ENCODE data around the gene POMC. TPM values are rescaled to one million over a fixed set of nuclear protein-coding genes. Genes with fewer than 3 reads are reported as not detected.
"Not testable (repeated sequence)": the region's sequence is repeated elsewhere in the genome, so short reads cannot be mapped to it uniquely, and the experiment has no call there.

The POMC gene
- total and polyA plus RNA-seq, 5 donors from 2014 or later, result 3.8 to 9.6 (median 4.4) TPM

DNA sequence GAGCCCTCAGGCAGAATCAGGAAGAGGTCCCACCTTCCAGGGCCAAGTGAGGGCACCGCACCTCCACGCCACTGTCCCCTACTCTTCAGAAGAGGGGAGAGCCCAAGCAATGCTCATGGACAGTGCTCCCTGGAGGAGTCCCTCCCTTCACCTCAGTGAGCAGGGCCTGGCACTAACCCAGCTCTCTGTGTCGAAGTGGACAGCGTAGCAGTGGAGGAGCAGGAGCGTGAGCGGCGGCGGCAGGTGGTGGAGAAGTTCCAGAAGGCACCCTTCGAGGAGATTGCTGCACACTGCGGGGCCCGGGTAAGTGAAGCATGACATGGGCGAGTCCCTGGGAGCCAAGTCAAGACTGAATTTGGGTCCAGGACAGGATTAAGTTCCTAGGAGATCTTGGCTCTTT, 16.7 kb downstream of the POMC start:
- Mint-ChIP-seq H3K27ac (no peak overlapping the region), H3K4me1 (no peaks in the 10 kb centered on the region), H3K9me3 (no peaks in the 10 kb centered on the region), H3K36me3 (peaks cover 5% of the 10 kb centered on the region), H3K4me3 (no peak overlapping the region), H3K27me3 (peaks cover 4% of the 10 kb centered on the region)
- ATAC-seq (ENCODE audit: low read depth in 2 of 2) (no peak), DNase-seq (no peak)
- no peak overlapping the region for H3K4me3 ChIP-seq (ENCODE audit: low read depth, low read length)
- no peaks in the 10 kb centered on the region for H3K27me3 ChIP-seq (ENCODE audit: control insufficient read depth, insufficient read depth, low read length)
- H3K4me1 ChIP-seq (ENCODE audit: control insufficient read depth, insufficient read depth, low read length, poor library complexity, severe bottlenecking), result no peaks in the 10 kb centered on the region
- no peaks in the 10 kb centered on the region for H3K36me3 ChIP-seq (ENCODE audit: control insufficient read depth, insufficient read depth, low read length)
- H3K9me3 ChIP-seq (ENCODE audit: control insufficient read depth in 2 of 2, low read length in 2 of 2), result no peaks in the 10 kb centered on the region
- no peak overlapping the region for H3K27ac ChIP-seq (ENCODE audit: insufficient read depth, low read length, poor library complexity, severe bottlenecking)

DNA sequence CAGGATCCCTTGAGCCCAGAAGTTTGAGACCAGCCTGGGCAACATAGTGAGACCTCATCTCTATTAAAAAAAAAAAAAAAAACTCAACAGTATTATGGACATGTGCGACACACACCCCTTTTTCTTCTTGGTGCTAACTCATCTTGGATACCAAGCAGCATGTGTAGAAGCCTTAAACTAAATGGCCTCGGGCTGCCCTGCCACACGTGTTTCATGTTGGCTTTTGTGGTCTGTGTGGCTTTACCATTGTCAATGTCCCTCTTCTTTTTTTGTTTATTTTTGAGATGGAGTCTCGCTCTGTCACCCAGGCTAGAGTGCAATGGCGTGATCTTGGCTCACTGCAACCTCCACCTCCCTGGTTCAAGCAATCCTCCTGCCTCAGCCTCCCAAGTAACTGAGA, 17.4 kb downstream of the POMC start:
- H3K4me3 Mint-ChIP-seq; DNase-seq; H3K27me3 ChIP-seq (ENCODE audit: control insufficient read depth, insufficient read depth, low read length); H3K4me1 Mint-ChIP-seq; H3K27ac Mint-ChIP-seq; H3K36me3 ChIP-seq (ENCODE audit: control insufficient read depth, insufficient read depth, low read length); ATAC-seq (ENCODE audit: low read depth in 2 of 2); H3K4me3 ChIP-seq (ENCODE audit: low read depth, low read length); H3K27me3 Mint-ChIP-seq; H3K9me3 Mint-ChIP-seq; H3K27ac ChIP-seq (ENCODE audit: insufficient read depth, low read length, poor library complexity, severe bottlenecking); H3K4me1 ChIP-seq (ENCODE audit: control insufficient read depth, insufficient read depth, low read length, poor library complexity, severe bottlenecking); H3K9me3 ChIP-seq (ENCODE audit: control insufficient read depth in 2 of 2, low read length in 2 of 2); H3K36me3 Mint-ChIP-seq: not testable (repeated sequence)

DNA sequence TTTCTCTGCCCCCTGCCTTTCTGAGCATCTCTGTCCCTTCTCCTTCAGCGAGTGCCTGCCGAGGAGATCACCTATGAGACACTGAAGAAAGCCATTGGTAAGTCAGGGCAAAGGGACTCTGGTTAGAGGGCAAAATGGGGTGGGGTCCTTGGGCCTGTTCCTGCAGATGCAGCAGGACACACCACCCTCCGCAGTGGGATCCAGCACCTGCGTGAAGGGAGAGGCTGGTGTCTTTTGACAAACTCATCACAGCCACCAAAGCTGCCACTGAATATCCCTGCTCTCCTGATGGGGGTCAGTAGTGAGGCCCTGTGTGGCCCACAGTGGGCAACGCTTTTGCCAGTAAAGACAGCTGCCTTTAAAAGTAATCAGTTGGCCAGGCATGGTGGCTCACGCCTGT, 18.7 kb downstream of the POMC start:
- Histone ChIP-seq H3K4me3 (ENCODE audit: low read depth, low read length) (no peak overlapping the region), H3K36me3 (ENCODE audit: control insufficient read depth, insufficient read depth, low read length) (no peaks in the 10 kb centered on the region), H3K27ac (ENCODE audit: insufficient read depth, low read length, poor library complexity, severe bottlenecking) (no peak overlapping the region), H3K4me1 (ENCODE audit: control insufficient read depth, insufficient read depth, low read length, poor library complexity, severe bottlenecking) (no peaks in the 10 kb centered on the region), H3K9me3 (ENCODE audit: control insufficient read depth in 2 of 2, low read length in 2 of 2) (no peaks in the 10 kb centered on the region), H3K27me3 (ENCODE audit: control insufficient read depth, insufficient read depth, low read length) (no peaks in the 10 kb centered on the region)
- DNase-seq (no peak), ATAC-seq (ENCODE audit: low read depth in 2 of 2) (no peak)
- no peaks in the 10 kb centered on the region for H3K9me3 Mint-ChIP-seq
- H3K27me3 Mint-ChIP-seq, result peaks cover 7% of the 10 kb centered on the region
- peaks cover 0 to 3% (median 1%) of the 10 kb centered on the region in 4 donors for H3K4me1 Mint-ChIP-seq
- H3K27ac Mint-ChIP-seq, result no peak overlapping the region
- H3K36me3 Mint-ChIP-seq, result no peaks in the 10 kb centered on the region
- no peak overlapping the region for H3K4me3 Mint-ChIP-seq

DNA sequence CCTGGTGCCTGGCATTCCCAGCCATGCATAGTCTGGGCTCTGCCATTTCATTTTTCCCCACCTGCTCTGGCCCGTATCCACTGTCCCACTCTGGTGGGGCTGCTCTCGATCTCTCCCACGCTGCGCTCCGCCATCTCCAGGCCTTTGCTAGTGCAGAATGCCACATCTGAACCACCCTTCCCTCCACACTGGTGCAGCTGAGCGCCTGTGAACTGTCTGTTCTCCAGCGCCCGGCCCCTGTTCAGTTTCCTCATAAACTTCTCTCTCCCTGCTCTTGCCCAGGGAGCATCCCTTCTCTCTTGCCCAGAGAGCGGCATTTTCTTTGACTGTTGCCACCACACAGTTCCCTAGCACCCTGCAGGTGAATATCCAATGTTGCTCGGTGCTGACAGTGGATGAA, 21.5 kb downstream of the POMC start:
- H3K27me3 ChIP-seq (ENCODE audit: control insufficient read depth, insufficient read depth, low read length), result no peaks in the 10 kb centered on the region
- Mint-ChIP-seq H3K9me3 (no peaks in the 10 kb centered on the region), H3K4me3 (no peak overlapping the region), H3K36me3 (no peaks in the 10 kb centered on the region), H3K27ac (no peak overlapping the region), H3K4me1 (peaks cover 0 to 3% (median 1%) of the 10 kb centered on the region in 4 donors), H3K27me3 (peaks cover 12% of the 10 kb centered on the region)
- H3K9me3 ChIP-seq (ENCODE audit: control insufficient read depth in 2 of 2, low read length in 2 of 2), result no peaks in the 10 kb centered on the region
- no peaks in the 10 kb centered on the region for H3K4me1 ChIP-seq (ENCODE audit: control insufficient read depth, insufficient read depth, low read length, poor library complexity, severe bottlenecking)
- no peak overlapping the region for H3K4me3 ChIP-seq (ENCODE audit: low read depth, low read length)
- ATAC-seq (ENCODE audit: low read depth in 2 of 2), result no peak
- H3K27ac ChIP-seq (ENCODE audit: insufficient read depth, low read length, poor library complexity, severe bottlenecking), result no peak overlapping the region
- H3K36me3 ChIP-seq (ENCODE audit: control insufficient read depth, insufficient read depth, low read length), result no peaks in the 10 kb centered on the region
- no peak for DNase-seq

DNA sequence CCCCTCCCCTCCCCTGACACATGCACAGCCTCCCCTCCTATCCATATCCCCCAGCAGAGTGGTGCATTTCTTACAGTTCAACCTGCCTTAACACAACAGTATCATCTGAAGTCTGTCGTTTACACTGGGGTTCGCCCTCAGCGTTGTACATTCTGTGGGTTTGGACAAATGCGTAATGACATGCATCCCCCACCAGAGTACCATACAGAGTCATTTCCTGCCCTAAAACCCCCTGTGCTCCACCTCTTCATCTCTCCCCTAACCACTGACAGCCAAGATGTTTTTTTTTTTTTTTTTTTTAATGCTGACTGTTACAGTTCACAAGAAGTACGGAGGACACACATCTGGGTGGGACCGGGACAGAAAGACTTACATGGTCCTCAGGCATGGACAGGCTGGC, 22.6 kb downstream of the POMC start:
- no peaks in the 10 kb centered on the region for H3K9me3 Mint-ChIP-seq
- ATAC-seq (ENCODE audit: low read depth in 2 of 2) (no peak), DNase-seq (no peak)
- peaks cover 12% of the 10 kb centered on the region for H3K27me3 Mint-ChIP-seq
- H3K4me1 Mint-ChIP-seq, result peaks cover 0 to 3% (median 1%) of the 10 kb centered on the region in 4 donors
- Histone ChIP-seq H3K9me3 (ENCODE audit: control insufficient read depth in 2 of 2, low read length in 2 of 2) (no peaks in the 10 kb centered on the region), H3K4me1 (ENCODE audit: control insufficient read depth, insufficient read depth, low read length, poor library complexity, severe bottlenecking) (no peaks in the 10 kb centered on the region), H3K4me3 (ENCODE audit: low read depth, low read length) (no peak overlapping the region), H3K36me3 (ENCODE audit: control insufficient read depth, insufficient read depth, low read length) (no peaks in the 10 kb centered on the region), H3K27ac (ENCODE audit: insufficient read depth, low read length, poor library complexity, severe bottlenecking) (no peak overlapping the region), H3K27me3 (ENCODE audit: control insufficient read depth, insufficient read depth, low read length) (no peaks in the 10 kb centered on the region)
- H3K4me3 Mint-ChIP-seq, result no peak overlapping the region
- no peak overlapping the region for H3K27ac Mint-ChIP-seq
- no peaks in the 10 kb centered on the region for H3K36me3 Mint-ChIP-seq

DNA sequence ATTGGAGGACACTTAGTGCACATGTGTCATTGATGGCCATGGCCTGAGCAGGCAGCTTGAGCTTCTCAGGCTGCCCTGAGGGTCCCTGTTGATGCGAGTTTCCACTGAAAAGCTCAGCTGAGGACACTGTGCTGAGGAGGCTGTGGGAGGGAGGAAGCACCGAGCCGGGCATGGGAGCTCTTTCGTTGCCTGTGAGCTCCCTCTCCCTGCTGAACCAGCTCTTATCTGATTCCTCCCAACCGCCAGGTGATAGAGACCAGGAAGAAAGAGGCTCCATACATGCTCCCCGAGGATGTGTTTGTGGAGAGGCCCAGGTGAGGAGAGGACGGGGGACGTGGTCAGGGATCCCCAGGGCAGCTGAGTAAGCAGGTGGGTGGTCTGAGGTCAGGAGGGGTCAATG, 27.3 kb downstream of the POMC start:
- Mint-ChIP-seq H3K27me3 (peaks cover 37% of the 10 kb centered on the region), H3K4me3 (no peak overlapping the region), H3K9me3 (no peaks in the 10 kb centered on the region), H3K27ac (no peak overlapping the region), H3K36me3 (no peaks in the 10 kb centered on the region), H3K4me1 (peaks cover 0 to 3% (median 1%) of the 10 kb centered on the region in 4 donors)
- no peak overlapping the region for H3K4me3 ChIP-seq (ENCODE audit: low read depth, low read length)
- ATAC-seq (ENCODE audit: low read depth in 2 of 2) (no peak), DNase-seq (no peak)
- H3K27ac ChIP-seq (ENCODE audit: insufficient read depth, low read length, poor library complexity, severe bottlenecking), result no peak overlapping the region
- no peaks in the 10 kb centered on the region for H3K9me3 ChIP-seq (ENCODE audit: control insufficient read depth in 2 of 2, low read length in 2 of 2)
- H3K4me1 ChIP-seq (ENCODE audit: control insufficient read depth, insufficient read depth, low read length, poor library complexity, severe bottlenecking), result no peaks in the 10 kb centered on the region
- no peaks in the 10 kb centered on the region for H3K36me3 ChIP-seq (ENCODE audit: control insufficient read depth, insufficient read depth, low read length)
- H3K27me3 ChIP-seq (ENCODE audit: control insufficient read depth, insufficient read depth, low read length), result peaks cover 5% of the 10 kb centered on the region

DNA sequence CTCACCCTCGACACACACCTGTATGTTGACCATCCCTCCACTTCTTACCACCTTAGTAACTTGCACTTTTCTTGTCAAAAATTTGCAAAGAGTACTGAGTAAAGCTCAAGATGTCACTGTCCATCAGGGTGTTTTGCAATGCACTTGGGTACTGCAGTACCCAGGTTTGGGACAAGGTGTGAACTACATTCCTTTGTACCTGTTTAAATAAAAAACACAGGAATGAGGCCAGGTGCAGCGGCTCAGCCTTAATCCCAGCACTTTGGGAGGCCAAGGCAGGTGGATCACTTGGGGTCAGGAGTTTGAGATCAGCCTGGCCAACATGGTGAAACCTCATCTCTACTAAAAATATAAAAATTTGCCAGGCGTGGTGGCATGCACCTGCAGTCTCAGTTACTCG, 27.8 kb downstream of the POMC start:
- H3K36me3 Mint-ChIP-seq; H3K4me1 ChIP-seq (ENCODE audit: control insufficient read depth, insufficient read depth, low read length, poor library complexity, severe bottlenecking); H3K9me3 Mint-ChIP-seq; DNase-seq; H3K4me1 Mint-ChIP-seq; H3K9me3 ChIP-seq (ENCODE audit: control insufficient read depth in 2 of 2, low read length in 2 of 2); ATAC-seq (ENCODE audit: low read depth in 2 of 2); H3K27me3 ChIP-seq (ENCODE audit: control insufficient read depth, insufficient read depth, low read length); H3K4me3 Mint-ChIP-seq; H3K36me3 ChIP-seq (ENCODE audit: control insufficient read depth, insufficient read depth, low read length); H3K4me3 ChIP-seq (ENCODE audit: low read depth, low read length); H3K27ac Mint-ChIP-seq; H3K27ac ChIP-seq (ENCODE audit: insufficient read depth, low read length, poor library complexity, severe bottlenecking): not testable (repeated sequence)
- peaks cover 39% of the 10 kb centered on the region for H3K27me3 Mint-ChIP-seq

DNA sequence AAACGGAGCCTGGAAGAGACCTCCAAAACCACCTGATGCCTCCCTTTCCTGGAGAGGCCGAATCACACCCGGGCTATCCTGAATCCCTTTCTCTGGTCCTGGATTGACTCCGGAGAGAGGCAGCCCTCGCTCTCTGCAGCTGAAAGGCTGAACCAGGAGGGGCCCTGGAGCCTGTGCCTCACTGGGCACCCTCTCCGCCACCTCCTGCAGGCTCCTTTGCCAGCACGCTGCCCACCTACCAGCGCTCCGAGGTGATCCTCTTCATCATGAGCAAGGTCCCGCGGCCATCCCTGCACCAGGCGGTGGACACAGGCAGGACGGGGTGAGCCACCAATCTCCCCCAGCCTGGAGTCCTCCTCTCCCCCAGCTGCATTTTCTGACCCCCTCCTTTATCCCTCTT, 35.7 kb downstream of the POMC start:
- Mint-ChIP-seq H3K27me3 (peaks cover 85% of the 10 kb centered on the region), H3K36me3 (no peaks in the 10 kb centered on the region), H3K4me1 (peaks cover 0 to 20% (median 6%) of the 10 kb centered on the region in 4 donors), H3K4me3 (no peak overlapping the region), H3K27ac (no peak overlapping the region), H3K9me3 (peaks cover 0 to 1% (median 0%) of the 10 kb centered on the region in 7 donors)
- Histone ChIP-seq H3K36me3 (ENCODE audit: control insufficient read depth, insufficient read depth, low read length) (no peaks in the 10 kb centered on the region), H3K4me3 (ENCODE audit: low read depth, low read length) (no peak overlapping the region), H3K27me3 (ENCODE audit: control insufficient read depth, insufficient read depth, low read length) (peaks cover 28% of the 10 kb centered on the region), H3K9me3 (ENCODE audit: control insufficient read depth in 2 of 2, low read length in 2 of 2) (no peaks in the 10 kb centered on the region), H3K4me1 (ENCODE audit: control insufficient read depth, insufficient read depth, low read length, poor library complexity, severe bottlenecking) (peaks cover 13% of the 10 kb centered on the region), H3K27ac (ENCODE audit: insufficient read depth, low read length, poor library complexity, severe bottlenecking) (no peak overlapping the region)
- ATAC-seq (ENCODE audit: low read depth in 2 of 2) (no peak), DNase-seq (no peak)

All from CD4-positive, CD25-positive, alpha-beta regulatory T cell (primary cell).